Stomach (tissue), 4 donors: ENCODE data around the gene LARGE2.

Experiments
- CTCF ChIP-seq, 7 experiments: fragments of 450-650 bp in 4 of 7; fragments of 200-600 bp in 3 of 7; sonication (generic) in 3 of 7; IDR thresholded peaks; one replicate each; pipeline ENCODE4 v1.5.1; 2016 to 2019; ENCODE audit warnings: antibody characterized with exemption in 7 of 7, control low read depth in 2 of 7, mild to moderate bottlenecking in 1 of 7
- POLR2A ChIP-seq, 4 donors: fragments of 450-650 bp; IDR thresholded peaks; one replicate each; pipeline ENCODE4 v1.6.1; 2016; ENCODE audit warnings: antibody characterized with exemption in 4 of 4, control low read depth in 2 of 4, mild to moderate bottlenecking in 1 of 4, moderate library complexity in 1 of 4
- POLR2AphosphoS5 ChIP-seq, 3 donors: sonication (generic); formaldehyde crosslinking; IDR thresholded peaks; one replicate each; pipeline ENCODE4 v1.6.1; 2016; ENCODE audit warnings: antibody characterized with exemption in 3 of 3

DNA sequence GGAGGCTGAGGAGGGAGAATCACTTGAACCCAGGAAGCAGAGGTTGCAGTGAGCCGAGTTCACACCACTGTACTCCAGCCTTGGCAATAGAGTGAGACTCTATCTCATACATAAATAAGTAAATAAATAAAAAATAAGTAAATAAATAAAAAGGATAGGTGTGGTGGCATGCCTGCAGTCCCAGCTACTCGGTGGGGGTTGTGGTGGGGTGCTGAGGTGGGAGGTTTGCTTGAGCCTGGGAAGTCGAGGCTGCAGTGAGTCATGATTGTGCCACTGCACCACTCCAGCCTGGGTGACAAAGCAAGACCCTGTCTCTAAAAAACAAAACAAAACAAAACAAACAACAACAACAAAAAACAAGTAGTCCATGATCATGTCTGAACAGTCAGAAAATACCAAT, 3.1 kb downstream of the LARGE2 start:
- no peak for TF ChIP-seq CTCF (IDR thresholded peaks at IDR 0.05)
- no peak for TF ChIP-seq POLR2AphosphoS5 (IDR thresholded peaks at IDR 0.05)
- TF ChIP-seq POLR2A (IDR thresholded peaks at IDR 0.05) = no peak
